Stimulated activated CD4-positive, alpha-beta T cell treated with anti-CD3 and anti-CD28 coated beads, TNF-alpha, amount 100 ng/mL, for 4 hours (primary cell): Measurements from ENCODE around the gene CRISP2.

ENCODE experiments used
- DNase-seq, 3 experiments: peaks; one replicate each; pipeline ENCODE4 v3.0.0-alpha.2; 2020; ENCODE audit warnings: low read depth in 3 of 3

CRISP2 gene

GRCh38 chr6:49662231-49662891 lies 51.0 kb downstream of the CRISP2 start:
- DNase-seq: no peak

DNA sequence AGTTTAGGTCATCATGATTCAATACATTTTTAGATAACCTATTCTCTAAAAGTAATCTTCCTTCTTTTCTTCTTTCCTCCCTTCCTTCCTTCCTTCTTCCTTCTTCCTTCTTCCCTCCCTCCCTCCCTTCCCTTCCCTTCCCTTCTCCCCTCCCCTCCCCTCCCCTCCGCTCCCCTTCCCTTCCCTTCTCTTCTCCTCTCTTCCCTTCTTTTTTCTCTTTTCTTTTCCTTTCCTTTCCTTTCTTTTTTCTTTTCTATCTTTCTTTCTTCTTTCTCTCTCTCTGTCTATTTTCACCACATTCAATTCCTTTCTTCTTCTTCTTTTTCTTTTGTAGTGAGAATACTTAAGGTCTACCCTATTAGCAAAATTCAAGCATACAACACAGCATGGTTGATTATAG lies 59.4 kb downstream of the CRISP2 start:
- DNase-seq: no peak

GRCh38 chr6:49653438-49653837 lies 59.9 kb downstream of the CRISP2 start:
- no peak for DNase-seq

DNA sequence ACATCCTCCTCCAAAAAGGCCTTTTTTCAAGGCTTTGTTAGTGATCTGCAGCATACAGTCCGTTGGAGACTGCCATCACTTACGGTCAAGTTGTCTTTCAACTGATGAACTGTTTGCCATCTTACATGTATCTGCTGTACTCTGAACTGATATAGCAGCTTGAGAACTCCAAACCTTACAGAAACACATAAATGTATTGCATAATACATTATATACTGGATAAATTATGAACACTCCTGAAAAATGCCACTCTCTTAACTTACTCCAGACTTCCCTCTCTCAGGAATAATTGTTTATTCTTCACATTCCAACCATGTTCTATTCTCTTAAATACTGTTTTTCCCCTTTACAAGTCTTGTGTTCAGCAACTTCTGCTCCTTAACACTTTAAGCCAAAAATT lies 62.1 kb downstream of the CRISP2 start:
- DNase-seq: no peak

DNA sequence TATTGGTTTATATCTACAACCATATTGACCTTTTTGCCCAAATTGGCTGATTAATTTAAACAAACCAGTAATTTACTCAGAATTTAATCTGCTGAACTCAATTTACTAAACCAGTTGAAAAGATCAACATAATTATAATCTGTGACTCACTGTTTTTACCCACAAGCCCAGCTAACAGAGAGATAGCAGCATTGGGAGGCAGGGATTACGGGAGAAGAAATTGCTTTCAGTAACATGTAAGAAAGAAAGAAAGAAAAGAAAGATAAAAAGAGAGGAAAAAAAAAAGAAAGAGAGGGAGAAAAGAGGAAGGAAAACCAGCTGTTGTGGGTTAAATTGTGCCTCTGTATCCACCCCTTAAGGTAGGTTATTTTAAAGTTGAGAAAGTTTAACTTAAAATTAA lies 63.4 kb downstream of the CRISP2 start:
- no peak for DNase-seq

- DNase-seq: no peak
These were observed 65.3 kb downstream of the CRISP2 start for GRCh38 chr6:49648036-49648435.

GRCh38 chr6:49647476-49647875 lies 65.9 kb downstream of the CRISP2 start:
- no peak for DNase-seq

DNA sequence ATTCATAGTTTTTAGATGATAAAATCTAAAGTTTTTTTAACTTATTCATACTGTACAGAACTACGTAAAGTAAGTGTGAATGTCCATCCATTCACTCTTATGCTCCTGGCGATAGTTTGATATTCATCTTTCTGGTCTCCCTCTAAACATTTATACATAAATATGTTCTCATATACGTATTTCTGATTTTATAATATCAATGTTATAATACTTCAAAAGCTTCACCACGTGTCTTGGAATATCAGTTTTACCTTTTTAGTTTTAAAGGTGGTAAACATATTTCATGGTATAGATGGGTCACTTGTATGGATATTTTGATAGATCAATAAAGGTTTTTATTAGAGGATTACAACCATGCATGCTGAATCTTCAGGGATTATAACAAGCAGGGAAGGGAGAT lies 66.4 kb downstream of the CRISP2 start:
- no peak for DNase-seq

GRCh38 chr6:49646130-49646824 lies 67.1 kb downstream of the CRISP2 start:
- no peak for DNase-seq

- no peak for DNase-seq
These were observed 68.2 kb downstream of the CRISP2 start for GRCh38 chr6:49645139-49645538.
